ENCODE results near the gene NMUR1.

Gene NMUR1

GRCh38 chr2:231483398-231484329 is 46.6 kb downstream of the NMUR1 start:
- DNase-seq, result peak in 4 of 5 experiments; percentile 6 to 67 (median 35)

- DNase-seq, result peak; percentile 48 to 77 (median 62)
Observed at GRCh38 chr2:231482806-231483391, 47.3 kb downstream of the NMUR1 start.

- no peak for DNase-seq
Observed at GRCh38 chr2:231480781-231481180, 49.5 kb downstream of the NMUR1 start.

- DNase-seq, result no peak
Observed at GRCh38 chr2:231479455-231479854, 50.8 kb downstream of the NMUR1 start.

GRCh38 chr2:231476920-231477319 is 53.3 kb downstream of the NMUR1 start:
- no peak for DNase-seq

- DNase-seq, result peak in 1 of 5 experiments; percentile 64
Observed at GRCh38 chr2:231475965-231476364, 54.3 kb downstream of the NMUR1 start.
